ENCODE measurements around the gene OSER1. TPM values are rescaled to one million over a fixed set of nuclear protein-coding genes. Genes with fewer than 3 reads are reported as not detected.

The OSER1 gene
- total and polyA plus RNA-seq, 5 donors from 2014 or later, result 48.4 to 137 (median 68.8) TPM

DNA sequence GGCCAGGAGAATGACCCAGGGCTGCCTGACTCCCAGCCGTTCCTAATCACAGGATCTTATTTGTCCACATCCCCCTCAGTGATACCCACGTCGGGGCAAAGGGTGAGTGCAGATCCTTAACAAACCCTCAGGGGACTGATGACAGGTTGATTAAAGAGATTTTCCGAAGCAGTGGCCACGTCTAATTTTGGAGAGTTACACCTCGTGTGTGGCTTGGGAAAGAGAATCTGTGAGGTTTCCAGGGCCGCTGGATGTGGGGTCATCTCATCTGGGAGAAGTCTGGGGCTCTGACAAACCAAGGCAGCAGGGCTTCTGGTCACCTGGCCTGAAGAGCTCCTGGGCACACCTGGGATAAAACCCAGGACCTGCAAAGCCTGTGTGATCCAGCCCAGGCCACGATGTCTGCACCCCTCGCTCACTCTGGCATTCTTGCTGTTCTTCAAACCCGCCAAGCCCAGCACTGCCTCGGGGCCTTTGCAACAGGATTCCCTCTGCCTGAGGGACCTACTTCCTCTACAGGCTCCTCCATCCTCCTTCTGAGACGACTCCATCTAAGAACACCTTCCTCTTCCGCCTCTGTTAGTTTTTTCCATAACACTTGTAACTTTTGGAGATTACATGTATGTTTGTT is 28.3 kb downstream of the OSER1 start:
- peaks cover 4% of the 10 kb centered on the region for H3K4me1 ChIP-seq (ENCODE audit: control insufficient read depth, insufficient read depth, low read length, poor library complexity, severe bottlenecking)
- H3K9me3 ChIP-seq (ENCODE audit: control insufficient read depth in 2 of 2, low read length in 2 of 2), result no peaks in the 10 kb centered on the region
- ATAC-seq (ENCODE audit: low read depth in 2 of 2) (no peak), DNase-seq (no peak)
- H3K27ac Mint-ChIP-seq, result peak overlapping the region in 1 of 3 donors; percentile 12
- no peak overlapping the region for H3K4me3 Mint-ChIP-seq
- H3K36me3 ChIP-seq (ENCODE audit: control insufficient read depth, insufficient read depth, low read length), result no peaks in the 10 kb centered on the region
- H3K27me3 Mint-ChIP-seq, result peaks cover 56% of the 10 kb centered on the region
- peaks cover 0 to 2% (median 0%) of the 10 kb centered on the region in 7 donors for H3K9me3 Mint-ChIP-seq
- peaks cover 12% of the 10 kb centered on the region for H3K27me3 ChIP-seq (ENCODE audit: control insufficient read depth, insufficient read depth, low read length)
- no peak overlapping the region for H3K4me3 ChIP-seq (ENCODE audit: low read depth, low read length)
- H3K36me3 Mint-ChIP-seq, result no peaks in the 10 kb centered on the region
- H3K4me1 Mint-ChIP-seq, result peaks cover 0 to 2% (median 0%) of the 10 kb centered on the region in 4 donors
- H3K27ac ChIP-seq (ENCODE audit: insufficient read depth, low read length, poor library complexity, severe bottlenecking), result no peak overlapping the region

- H3K27ac Mint-ChIP-seq, result no peak overlapping the region
These were observed 29.0 kb downstream of the OSER1 start for GRCh38 chr20:44181611-44182010.

DNA sequence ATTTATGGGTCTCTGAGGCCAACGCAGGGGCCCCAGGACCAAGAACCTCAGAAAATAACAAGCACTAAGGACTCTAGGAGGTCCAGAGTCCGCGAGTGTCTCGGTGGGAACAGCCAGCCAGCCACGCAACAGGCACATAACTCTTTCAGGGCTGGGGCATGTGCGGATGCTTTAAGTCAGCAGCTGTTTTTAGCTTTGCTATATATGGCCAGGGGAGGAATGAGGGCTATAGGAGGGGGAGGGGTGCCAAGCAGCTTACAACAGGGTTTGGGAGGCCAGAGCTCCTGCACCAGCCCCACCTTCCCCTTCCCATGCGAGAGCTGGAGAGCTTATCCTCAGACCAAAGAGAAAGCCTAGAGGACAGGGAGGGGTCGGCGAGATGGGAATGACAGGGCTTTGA is 29.8 kb downstream of the OSER1 start:
- ATAC-seq (ENCODE audit: low read depth in 2 of 2), result no peak
- H3K4me3 ChIP-seq (ENCODE audit: low read depth, low read length), result no peak overlapping the region
- Mint-ChIP-seq H3K9me3 (no peaks in the 10 kb centered on the region), H3K27me3 (peaks cover 43% of the 10 kb centered on the region), H3K4me1 (no peaks in the 10 kb centered on the region), H3K4me3 (no peak overlapping the region), H3K27ac (no peak overlapping the region), H3K36me3 (no peaks in the 10 kb centered on the region)
- H3K4me1 ChIP-seq (ENCODE audit: control insufficient read depth, insufficient read depth, low read length, poor library complexity, severe bottlenecking), result no peaks in the 10 kb centered on the region
- no peak overlapping the region for H3K27ac ChIP-seq (ENCODE audit: insufficient read depth, low read length, poor library complexity, severe bottlenecking)
- H3K36me3 ChIP-seq (ENCODE audit: control insufficient read depth, insufficient read depth, low read length), result no peaks in the 10 kb centered on the region
- DNase-seq, result no peak
- H3K27me3 ChIP-seq (ENCODE audit: control insufficient read depth, insufficient read depth, low read length), result peaks cover 6% of the 10 kb centered on the region
- H3K9me3 ChIP-seq (ENCODE audit: control insufficient read depth in 2 of 2, low read length in 2 of 2), result no peaks in the 10 kb centered on the region

More at GRCh38 chr20:44181611-44182010, 29.0 kb downstream of the OSER1 start:
- Mint-ChIP-seq H3K9me3 (peaks cover 0 to 2% (median 0%) of the 10 kb centered on the region in 7 donors), H3K4me1 (no peaks in the 10 kb centered on the region), H3K4me3 (no peak overlapping the region), H3K27me3 (peaks cover 51% of the 10 kb centered on the region), H3K36me3 (no peaks in the 10 kb centered on the region)
- no peaks in the 10 kb centered on the region for H3K9me3 ChIP-seq (ENCODE audit: control insufficient read depth in 2 of 2, low read length in 2 of 2)
- ATAC-seq (ENCODE audit: low read depth in 2 of 2) (no peak), DNase-seq (no peak)
- peaks cover 12% of the 10 kb centered on the region for H3K27me3 ChIP-seq (ENCODE audit: control insufficient read depth, insufficient read depth, low read length)
- no peaks in the 10 kb centered on the region for H3K4me1 ChIP-seq (ENCODE audit: control insufficient read depth, insufficient read depth, low read length, poor library complexity, severe bottlenecking)
- H3K36me3 ChIP-seq (ENCODE audit: control insufficient read depth, insufficient read depth, low read length), result no peaks in the 10 kb centered on the region
- no peak overlapping the region for H3K4me3 ChIP-seq (ENCODE audit: low read depth, low read length)
- no peak overlapping the region for H3K27ac ChIP-seq (ENCODE audit: insufficient read depth, low read length, poor library complexity, severe bottlenecking)

- H3K4me3 Mint-ChIP-seq, result peak overlapping the region in 1 of 4 donors; percentile 32
- no peaks in the 10 kb centered on the region for H3K36me3 Mint-ChIP-seq
- no peak overlapping the region for H3K27ac ChIP-seq (ENCODE audit: insufficient read depth, low read length, poor library complexity, severe bottlenecking)
- H3K27me3 Mint-ChIP-seq, result peaks cover 42% of the 10 kb centered on the region
- H3K4me1 ChIP-seq (ENCODE audit: control insufficient read depth, insufficient read depth, low read length, poor library complexity, severe bottlenecking), result no peaks in the 10 kb centered on the region
- ATAC-seq (ENCODE audit: low read depth in 2 of 2) (no peak), DNase-seq (no peak)
- H3K36me3 ChIP-seq (ENCODE audit: control insufficient read depth, insufficient read depth, low read length), result no peaks in the 10 kb centered on the region
- no peaks in the 10 kb centered on the region for H3K9me3 ChIP-seq (ENCODE audit: control insufficient read depth in 2 of 2, low read length in 2 of 2)
- no peak overlapping the region for H3K4me3 ChIP-seq (ENCODE audit: low read depth, low read length)
- H3K27ac Mint-ChIP-seq, result no peak overlapping the region
- H3K27me3 ChIP-seq (ENCODE audit: control insufficient read depth, insufficient read depth, low read length), result peaks cover 10% of the 10 kb centered on the region
- H3K9me3 Mint-ChIP-seq, result no peaks in the 10 kb centered on the region
- H3K4me1 Mint-ChIP-seq, result no peaks in the 10 kb centered on the region
These were observed 33.6 kb downstream of the OSER1 start for GRCh38 chr20:44176833-44177534.

DNA sequence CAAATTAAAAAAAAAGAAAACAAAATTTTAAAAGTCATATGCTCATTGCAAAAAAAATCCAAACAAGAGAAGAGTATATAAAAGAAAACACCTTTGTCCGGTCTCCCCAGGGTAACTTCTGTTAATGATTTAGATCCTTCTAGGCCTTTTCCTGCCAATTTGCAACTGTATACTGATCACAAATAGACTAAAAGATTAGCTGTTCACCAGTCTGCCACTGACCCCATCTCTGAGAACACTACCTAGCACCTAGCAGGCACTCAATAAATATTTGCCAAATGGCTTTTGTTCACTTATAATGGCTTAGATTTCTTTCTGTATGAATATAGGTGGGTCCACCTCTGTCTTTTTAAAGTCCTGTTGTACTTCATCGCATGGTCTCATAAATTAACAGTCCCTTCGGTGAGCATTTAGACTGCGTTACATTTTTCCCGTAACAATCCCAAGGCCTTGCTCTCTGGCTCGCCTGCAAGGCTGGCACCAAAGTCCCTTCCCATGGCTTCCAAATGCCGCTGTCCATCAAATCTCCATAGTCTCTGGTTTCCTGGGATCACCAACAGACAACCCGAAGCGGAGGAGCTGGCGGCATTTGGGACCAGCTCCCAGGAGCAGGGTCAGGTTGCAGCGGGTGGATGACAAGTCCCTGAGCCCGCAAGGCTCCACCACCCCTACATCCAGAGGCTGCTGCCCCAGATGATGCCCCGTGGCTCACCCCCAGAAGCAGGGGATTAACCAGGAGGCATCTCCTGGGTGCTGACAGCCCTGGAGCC is 35.4 kb downstream of the OSER1 start:
- Mint-ChIP-seq H3K4me1 (no peaks in the 10 kb centered on the region), H3K4me3 (no peak overlapping the region), H3K27ac (no peak overlapping the region), H3K27me3 (peaks cover 46% of the 10 kb centered on the region), H3K36me3 (no peaks in the 10 kb centered on the region), H3K9me3 (no peaks in the 10 kb centered on the region)
- no peak overlapping the region for H3K4me3 ChIP-seq (ENCODE audit: low read depth, low read length)
- H3K27me3 ChIP-seq (ENCODE audit: control insufficient read depth, insufficient read depth, low read length), result peaks cover 22% of the 10 kb centered on the region
- no peaks in the 10 kb centered on the region for H3K4me1 ChIP-seq (ENCODE audit: control insufficient read depth, insufficient read depth, low read length, poor library complexity, severe bottlenecking)
- no peak for DNase-seq
- H3K27ac ChIP-seq (ENCODE audit: insufficient read depth, low read length, poor library complexity, severe bottlenecking), result no peak overlapping the region
- H3K36me3 ChIP-seq (ENCODE audit: control insufficient read depth, insufficient read depth, low read length), result no peaks in the 10 kb centered on the region
- ATAC-seq (ENCODE audit: low read depth in 2 of 2), result no peak
- no peaks in the 10 kb centered on the region for H3K9me3 ChIP-seq (ENCODE audit: control insufficient read depth in 2 of 2, low read length in 2 of 2)

GRCh38 chr20:44173846-44174245 is 36.7 kb downstream of the OSER1 start:
- H3K36me3 Mint-ChIP-seq, result no peaks in the 10 kb centered on the region
- H3K4me1 Mint-ChIP-seq, result no peaks in the 10 kb centered on the region
- no peaks in the 10 kb centered on the region for H3K9me3 ChIP-seq (ENCODE audit: control insufficient read depth in 2 of 2, low read length in 2 of 2)
- DNase-seq, result no peak
- H3K27me3 ChIP-seq (ENCODE audit: control insufficient read depth, insufficient read depth, low read length), result peaks cover 23% of the 10 kb centered on the region
- ATAC-seq (ENCODE audit: low read depth in 2 of 2), result no peak
- no peaks in the 10 kb centered on the region for H3K36me3 ChIP-seq (ENCODE audit: control insufficient read depth, insufficient read depth, low read length)
- H3K27me3 Mint-ChIP-seq, result peaks cover 55% of the 10 kb centered on the region
- H3K4me3 Mint-ChIP-seq, result no peak overlapping the region
- no peak overlapping the region for H3K4me3 ChIP-seq (ENCODE audit: low read depth, low read length)
- H3K4me1 ChIP-seq (ENCODE audit: control insufficient read depth, insufficient read depth, low read length, poor library complexity, severe bottlenecking), result no peaks in the 10 kb centered on the region
- no peak overlapping the region for H3K27ac ChIP-seq (ENCODE audit: insufficient read depth, low read length, poor library complexity, severe bottlenecking)
- H3K27ac Mint-ChIP-seq, result no peak overlapping the region
- peaks cover 0 to 1% (median 0%) of the 10 kb centered on the region in 7 donors for H3K9me3 Mint-ChIP-seq

DNA sequence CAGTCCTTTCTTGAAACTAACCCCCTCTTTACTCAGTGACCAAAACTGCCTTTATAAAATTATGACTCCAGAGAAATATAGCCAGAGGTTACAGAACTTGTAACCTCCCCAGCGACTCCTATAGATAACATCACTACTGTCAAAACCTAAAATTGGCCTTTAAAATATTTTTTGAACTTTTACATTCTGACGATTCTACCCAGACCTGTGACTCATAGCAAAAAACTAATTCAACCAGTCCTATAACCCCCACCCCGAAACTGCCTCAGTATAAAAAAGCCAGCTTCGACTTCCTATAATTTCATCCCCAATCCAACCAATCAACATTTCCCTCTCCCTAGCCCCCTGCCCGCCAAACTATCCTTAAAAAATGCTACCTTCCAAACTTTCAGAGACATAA is 37.5 kb downstream of the OSER1 start:
- H3K36me3 ChIP-seq (ENCODE audit: control insufficient read depth, insufficient read depth, low read length), result no peaks in the 10 kb centered on the region
- Mint-ChIP-seq H3K4me1 (no peaks in the 10 kb centered on the region), H3K36me3 (no peaks in the 10 kb centered on the region), H3K27me3 (peaks cover 52% of the 10 kb centered on the region), H3K4me3 (no peak overlapping the region), H3K27ac (no peak overlapping the region), H3K9me3 (peaks cover 0 to 3% (median 0%) of the 10 kb centered on the region in 7 donors)
- no peaks in the 10 kb centered on the region for H3K4me1 ChIP-seq (ENCODE audit: control insufficient read depth, insufficient read depth, low read length, poor library complexity, severe bottlenecking)
- ATAC-seq (ENCODE audit: low read depth in 2 of 2) (no peak), DNase-seq (no peak)
- peaks cover 23% of the 10 kb centered on the region for H3K27me3 ChIP-seq (ENCODE audit: control insufficient read depth, insufficient read depth, low read length)
- no peaks in the 10 kb centered on the region for H3K9me3 ChIP-seq (ENCODE audit: control insufficient read depth in 2 of 2, low read length in 2 of 2)
- H3K4me3 ChIP-seq (ENCODE audit: low read depth, low read length), result no peak overlapping the region
- no peak overlapping the region for H3K27ac ChIP-seq (ENCODE audit: insufficient read depth, low read length, poor library complexity, severe bottlenecking)
